ENCODE data around the gene PRR14L.
"Not testable (repeated sequence)": the region's sequence is repeated elsewhere in the genome, so short reads cannot be mapped to it uniquely, and the experiment has no call there.

PRR14L gene

DNA sequence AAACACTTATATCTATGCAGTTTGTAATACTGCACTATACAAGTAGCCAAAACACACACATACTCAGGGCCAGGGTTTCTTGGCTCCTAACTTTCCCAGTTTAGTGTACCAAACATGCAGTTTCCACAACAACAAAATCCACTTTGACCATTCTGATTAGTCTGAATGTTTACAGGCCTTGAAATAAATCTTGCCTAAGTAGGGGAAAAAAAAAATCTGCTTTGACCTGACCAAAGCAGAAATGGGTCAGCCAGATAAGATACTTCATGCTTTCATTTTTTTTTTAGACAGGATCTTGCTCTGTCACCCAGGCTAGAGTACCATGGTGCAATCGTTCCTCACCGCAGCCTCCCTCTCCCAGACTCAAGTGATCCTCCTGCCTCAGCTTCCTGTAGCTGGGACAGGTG is 10.1 kb downstream of the PRR14L start:
- DNase-seq = no peak

- DNase-seq = no peak
Measured at GRCh38 chr22:31738566-31738965, 11.4 kb downstream of the PRR14L start.

- DNase-seq = no peak
Measured at GRCh38 chr22:31737932-31738331, 12.0 kb downstream of the PRR14L start.

DNA sequence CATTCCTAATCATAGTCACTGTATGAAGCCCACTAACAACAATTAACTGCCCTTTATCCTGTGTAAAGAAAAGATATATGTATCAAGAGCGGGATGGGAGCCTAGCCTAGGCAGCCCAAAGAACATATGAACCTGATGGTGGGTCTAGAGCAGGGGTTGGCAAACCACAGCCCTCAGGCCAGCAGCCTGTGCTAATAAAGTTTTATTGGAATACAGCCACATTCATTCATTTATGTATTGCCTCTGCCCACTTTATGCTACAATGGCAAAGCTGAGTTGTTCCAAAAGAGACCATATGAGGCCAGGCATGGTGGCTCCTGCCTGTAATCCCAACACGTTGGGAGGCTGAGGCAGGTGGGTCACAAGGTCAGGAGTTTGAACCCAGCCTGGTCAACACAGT is 13.5 kb downstream of the PRR14L start:
- no peak for DNase-seq

GRCh38 chr22:31734512-31734911 is 15.4 kb downstream of the PRR14L start:
- no peak for DNase-seq

DNA sequence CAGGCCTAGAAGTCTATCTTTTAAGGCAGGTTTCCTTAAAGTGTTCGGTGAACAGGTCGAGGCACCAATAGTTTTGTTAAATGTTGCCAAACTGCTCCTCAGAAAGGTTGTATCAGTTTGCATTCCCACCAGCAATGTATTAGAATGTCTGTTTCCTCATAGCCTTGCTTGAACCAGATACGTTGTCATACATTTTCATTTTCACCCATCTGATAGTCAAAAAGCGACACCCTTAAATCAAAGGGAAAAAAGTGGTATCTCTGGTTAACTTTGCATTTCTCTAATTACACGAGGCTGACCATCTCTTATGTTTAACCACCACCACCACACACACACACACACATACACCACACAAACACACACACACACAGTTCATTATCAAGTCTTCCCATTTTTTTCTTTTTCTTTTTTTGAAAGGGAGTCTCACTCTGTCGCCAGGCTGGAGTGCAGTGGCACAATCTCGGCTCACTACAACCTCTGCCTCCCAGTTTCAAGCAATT is 16.3 kb downstream of the PRR14L start:
- DNase-seq = no peak

DNA sequence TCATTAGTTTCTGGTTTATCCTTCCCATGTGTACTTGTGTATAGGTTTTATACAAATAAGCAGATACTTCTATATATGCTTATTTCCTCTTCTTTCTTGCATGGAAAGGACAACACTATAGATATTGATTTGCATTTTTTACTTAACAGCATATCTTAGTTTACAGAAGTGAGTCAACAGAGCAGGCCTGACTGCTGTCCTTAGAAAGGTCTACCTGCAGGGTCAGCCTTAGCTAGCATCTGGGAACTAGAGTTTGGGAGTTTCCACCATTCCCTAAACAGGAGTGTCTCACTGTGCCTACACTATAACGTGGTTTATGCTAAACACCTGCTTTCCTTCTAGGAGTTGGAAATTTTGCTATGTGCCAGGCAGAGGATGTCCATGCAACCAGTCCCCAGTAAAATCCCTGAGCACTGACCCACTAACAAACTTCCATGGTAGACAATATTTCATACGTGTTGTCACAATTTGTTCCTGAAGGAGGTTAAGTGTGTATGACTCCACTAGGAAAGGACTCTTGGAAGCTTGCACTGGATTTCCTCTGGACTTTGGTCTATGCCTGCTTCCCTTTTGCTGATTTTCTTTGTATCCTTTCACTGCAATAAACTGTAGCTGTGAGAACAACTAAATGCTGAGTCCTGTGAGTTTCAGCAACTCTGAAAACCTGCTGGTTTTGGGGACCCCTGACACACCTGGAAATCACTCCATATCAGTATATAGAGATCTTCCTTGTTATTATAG is 17.7 kb downstream of the PRR14L start:
- no peak for DNase-seq

DNA sequence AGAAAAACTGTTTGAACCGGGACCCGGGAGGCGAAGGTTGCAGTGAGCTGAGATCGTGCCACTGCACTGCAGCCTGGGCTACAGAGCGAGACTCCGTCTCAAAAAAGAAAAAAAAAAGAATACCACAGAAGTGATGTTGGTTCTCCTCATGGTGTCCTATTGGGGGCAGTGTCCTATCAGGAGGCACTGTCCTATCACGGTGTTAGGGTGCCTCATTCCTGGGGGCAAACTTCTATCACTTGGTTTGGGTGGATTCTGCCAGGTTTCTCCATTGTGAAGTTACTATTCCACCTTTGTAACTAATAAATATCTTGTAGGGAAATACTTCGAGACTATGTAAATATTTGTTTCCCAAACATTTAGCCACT is 19.6 kb downstream of the PRR14L start:
- no peak for DNase-seq

DNA sequence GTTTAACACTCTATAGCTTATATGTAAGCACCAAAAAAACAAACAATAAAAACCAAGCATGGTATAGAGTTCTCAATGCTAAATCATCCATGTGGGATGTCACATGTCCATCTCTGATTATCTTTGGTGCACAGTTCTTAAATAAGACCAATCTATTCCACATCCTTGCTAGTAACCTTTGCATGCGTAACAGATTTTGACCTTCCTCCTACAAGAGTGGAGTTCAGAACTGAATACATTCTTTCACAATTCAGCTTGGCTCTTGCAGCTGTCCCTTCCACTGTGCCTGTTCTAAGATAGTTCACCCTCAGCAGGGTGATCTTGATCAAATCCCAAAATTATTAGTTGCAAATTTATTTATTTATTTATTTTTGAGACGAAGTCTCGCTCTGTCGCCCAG is 21.1 kb downstream of the PRR14L start:
- DNase-seq = no peak

DNA sequence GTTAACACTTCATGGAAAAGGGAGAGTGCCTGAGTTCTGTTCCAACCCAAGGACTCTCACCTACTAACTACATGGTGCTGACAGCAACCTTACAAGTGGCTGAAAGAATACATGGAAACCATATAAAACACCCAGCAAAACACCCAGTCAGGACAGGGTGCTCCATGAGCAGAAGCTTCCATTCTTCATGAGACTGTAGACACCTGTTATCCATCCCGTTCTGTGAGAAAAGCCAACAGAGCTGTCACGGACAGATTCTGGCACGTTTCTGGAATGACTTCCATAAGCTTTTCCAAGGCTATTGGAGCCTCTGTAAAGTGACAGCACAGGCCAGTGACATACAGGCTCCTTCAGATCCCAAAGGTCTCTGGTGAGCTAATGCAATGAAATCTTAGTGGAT is 23.2 kb downstream of the PRR14L start:
- no peak for DNase-seq

DNA sequence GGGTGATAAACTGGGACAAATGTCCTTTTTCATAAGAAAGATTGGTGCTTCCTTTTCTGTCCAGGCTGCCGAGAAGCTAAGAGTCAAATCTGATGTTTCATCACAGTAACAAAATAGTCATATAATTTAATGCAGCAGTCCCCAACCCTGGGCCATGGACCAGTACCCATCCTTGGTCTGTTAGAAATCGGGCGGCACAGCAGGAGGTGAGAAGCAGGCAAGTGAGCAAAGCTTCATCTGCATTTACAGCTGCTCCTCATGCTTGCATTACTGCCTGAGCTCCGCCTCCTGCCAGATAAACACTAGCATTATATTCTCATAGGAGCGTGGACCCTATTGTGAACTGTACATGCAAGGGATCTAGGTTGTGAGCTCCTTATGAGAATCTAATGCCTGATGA is 26.2 kb downstream of the PRR14L start:
- DNase-seq = no peak

DNA sequence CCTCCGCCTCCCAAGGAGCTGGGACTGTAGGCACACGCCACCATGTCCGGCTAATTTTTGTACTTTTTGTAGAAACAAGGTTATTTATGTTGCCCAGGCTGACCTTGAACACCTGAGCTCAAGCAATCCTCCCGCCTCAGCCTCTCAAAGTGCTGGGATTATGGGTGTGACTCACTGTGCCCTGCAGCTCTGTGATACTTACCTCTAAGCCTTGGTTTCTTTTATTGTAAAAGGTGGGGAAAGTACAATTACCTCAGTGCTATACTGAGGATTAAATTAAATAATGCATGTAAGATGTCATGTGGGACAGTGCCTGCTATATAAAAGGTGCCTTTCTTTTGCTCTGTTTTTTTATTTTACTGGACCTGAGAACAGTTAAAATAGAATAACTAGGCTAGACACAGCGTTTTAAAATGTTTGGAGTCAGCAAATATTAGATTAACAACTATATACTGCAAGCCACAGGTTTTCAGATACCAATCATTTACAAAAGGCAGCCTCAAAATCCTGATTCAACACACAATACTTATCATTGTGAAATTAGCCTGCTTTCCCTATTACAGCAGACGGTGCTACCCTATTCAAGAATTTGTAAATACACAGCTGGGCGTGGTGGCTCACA is 30.0 kb downstream of the PRR14L start:
- DNase-seq = no peak

DNA sequence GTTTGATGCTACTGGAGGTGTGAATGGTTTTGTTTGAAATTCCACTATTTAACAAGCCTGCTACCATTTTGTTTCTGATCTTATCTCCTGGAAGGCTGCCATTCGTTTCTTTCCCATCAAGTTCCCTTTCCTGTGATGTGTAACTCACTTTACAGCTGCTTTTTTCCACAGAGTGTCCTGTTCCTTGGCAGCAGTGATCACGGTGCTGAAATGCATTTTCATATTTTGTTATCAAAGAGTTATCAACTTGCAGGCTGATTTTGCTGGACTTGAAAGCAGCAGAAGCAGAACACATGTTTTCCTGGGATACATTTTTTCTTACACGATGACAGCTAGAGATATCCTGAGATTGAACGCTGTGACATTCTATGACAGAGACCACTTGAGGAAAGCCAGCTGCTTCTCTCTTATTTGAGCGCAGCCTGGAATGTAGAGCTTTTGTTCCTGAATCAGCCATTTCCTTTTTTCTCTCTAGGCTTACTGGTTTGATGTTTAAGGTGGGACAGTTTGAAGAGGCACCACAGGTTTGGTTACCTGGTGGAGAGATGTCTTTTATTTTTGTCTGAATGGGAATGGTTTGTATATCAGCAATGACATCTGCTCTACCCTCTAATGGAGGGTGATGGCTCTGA is 34.7 kb downstream of the PRR14L start:
- no peak for DNase-seq

DNA sequence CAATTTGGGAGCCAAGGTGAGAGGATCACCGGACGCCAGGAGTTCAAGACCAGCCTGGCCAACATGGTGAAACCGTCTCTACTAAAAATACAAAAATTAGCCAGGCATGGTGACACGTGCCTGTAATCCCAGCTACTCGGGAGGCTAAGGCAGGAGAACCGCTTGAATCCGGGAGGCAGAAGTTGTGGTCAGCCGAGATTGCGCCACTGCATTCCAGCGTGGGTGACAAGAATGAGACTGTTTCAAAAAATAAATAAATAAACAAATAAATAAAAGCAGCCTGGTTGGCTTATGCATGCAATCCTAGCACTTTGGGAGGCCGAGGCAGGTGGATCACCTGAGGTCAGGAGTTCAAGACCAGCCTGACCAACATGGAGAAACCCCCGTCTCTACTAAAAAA is 38.7 kb downstream of the PRR14L start:
- not testable (repeated sequence) for DNase-seq

DNA sequence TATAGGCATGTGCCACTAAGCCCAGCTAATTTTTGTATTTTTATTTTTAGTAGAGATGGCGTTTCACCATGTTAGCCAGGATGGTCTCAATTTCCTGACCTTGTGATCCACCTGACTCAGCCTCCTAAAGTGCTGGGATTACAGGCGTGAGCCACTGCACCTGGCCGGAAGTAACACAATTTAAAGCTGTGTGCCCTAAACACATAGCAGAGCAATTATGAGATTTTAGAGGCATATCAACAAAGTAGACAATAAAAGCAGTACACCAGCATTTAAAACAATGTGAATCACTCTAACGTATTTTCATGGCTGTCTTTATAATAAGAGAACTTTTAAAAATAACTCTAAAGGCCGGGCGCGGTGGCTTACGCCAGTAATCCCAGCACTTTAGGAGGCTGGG is 42.4 kb downstream of the PRR14L start:
- DNase-seq = no peak

GRCh38 chr22:31695423-31695822 is 54.5 kb downstream of the PRR14L start:
- DNase-seq = no peak

DNA sequence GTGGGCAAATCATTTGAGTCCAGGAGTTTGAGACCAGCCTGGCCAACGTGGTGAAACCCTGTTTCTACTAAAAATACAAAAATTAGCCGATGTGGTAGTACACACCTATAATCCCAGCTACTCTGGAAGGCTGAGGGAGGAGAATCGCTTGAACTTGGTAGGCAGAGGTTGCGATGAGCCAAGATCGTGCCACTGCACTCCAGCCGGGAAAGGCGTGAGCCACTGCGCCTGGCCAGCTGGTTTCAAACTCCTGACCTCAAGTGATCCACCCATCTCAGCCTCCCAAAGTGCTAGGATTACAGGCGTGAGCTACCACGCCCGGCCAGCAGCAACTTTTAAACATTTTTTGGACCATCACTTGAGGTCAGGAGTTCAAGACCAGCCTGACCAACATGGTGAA is 55.9 kb downstream of the PRR14L start:
- DNase-seq = not testable (repeated sequence)

- no peak for DNase-seq
Measured at GRCh38 chr22:31692186-31692886, 57.6 kb downstream of the PRR14L start.

DNA sequence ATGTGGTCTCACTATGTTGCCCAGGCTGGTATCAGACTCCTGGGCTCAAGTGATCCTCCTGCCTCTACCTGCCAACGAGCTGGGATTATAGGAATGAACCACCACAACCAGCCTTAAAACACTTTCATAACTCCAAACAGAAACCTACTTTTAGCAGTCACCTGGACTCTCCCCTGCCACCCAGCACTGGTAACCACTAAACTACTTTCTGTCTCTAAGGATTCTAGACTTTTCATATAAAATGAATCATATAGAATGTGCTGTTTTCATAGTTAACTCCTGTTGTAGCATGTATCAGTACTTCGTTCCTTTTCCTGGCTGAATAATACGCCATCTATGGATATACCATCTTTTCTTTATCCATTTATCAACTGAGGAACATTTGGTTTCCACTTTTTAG is 58.5 kb downstream of the PRR14L start:
- DNase-seq = no peak

DNA sequence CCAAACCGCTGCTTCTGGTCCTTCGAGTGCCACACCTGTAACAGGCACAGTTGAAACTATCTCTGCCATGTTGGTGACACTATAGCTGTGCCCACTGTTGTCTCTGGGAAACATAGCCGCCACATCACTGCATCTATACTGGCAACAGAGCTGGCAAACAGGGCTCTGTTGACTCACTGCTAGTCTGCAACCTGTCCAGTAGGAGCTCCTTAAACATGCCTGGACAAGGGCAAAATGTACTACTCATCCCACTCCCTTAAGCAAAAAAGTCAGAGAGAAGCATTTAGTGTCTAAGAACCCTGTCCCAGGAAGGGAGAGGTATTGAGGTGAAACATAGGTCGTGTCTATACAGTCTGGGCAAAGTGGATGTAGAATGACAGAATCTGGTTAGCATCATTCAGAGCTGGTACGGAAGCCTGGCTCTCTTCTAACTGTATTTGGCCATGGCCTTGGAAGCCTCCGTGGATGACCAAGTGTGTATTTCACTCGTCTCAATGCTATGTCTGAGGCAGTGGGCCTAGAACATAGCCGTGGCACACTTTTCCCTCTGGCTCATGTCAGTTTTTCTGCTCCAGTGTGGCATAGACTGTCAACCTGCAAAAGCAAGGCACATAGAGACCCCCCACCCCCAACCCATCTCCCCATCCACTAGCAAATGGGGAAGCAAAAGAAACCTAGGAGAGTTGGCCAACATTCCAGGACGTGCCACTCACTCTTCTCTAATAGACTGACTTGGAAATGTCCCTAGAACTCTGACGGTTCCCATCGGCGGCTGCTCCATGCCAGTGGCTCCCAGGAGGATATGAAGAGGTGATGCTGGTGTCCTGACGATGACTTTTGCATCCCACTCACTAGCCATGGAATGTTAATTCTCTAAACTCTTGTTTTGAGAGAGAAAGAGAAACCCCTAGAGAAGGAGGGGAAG is 66.5 kb downstream of the PRR14L start:
- no peak for DNase-seq

- DNase-seq = no peak
Measured at GRCh38 chr22:31682751-31683150, 67.2 kb downstream of the PRR14L start.
